ENCODE measurements around the gene STOX1.

DNA sequence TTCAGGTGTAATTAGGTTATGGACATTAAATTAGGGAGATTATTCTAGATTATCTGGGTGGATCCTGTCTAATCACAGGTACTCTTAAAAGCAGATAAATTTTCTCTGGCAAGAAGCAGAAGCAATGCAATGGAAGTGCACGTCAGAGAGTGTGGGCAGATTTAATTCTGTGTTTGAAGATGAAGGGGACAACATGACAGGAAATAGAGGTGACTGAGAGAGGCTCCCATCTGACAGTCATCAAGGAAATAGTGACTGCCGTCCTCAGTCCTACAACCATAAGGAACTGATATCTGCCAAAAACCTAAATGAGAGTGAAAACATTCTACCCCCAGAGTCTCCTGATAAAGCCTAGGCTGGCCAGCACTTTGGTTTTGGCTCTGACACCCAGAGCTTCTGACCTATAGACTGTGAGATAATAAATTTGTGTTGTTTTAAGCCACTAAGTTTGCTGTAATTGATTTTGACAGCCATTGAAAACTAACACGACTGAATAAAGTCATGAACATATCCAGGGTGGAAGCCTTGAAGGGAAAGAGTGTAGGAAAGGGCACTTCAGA lies 43.3 kb downstream of the STOX1 start:
- TF ChIP-seq, protein P1, sequence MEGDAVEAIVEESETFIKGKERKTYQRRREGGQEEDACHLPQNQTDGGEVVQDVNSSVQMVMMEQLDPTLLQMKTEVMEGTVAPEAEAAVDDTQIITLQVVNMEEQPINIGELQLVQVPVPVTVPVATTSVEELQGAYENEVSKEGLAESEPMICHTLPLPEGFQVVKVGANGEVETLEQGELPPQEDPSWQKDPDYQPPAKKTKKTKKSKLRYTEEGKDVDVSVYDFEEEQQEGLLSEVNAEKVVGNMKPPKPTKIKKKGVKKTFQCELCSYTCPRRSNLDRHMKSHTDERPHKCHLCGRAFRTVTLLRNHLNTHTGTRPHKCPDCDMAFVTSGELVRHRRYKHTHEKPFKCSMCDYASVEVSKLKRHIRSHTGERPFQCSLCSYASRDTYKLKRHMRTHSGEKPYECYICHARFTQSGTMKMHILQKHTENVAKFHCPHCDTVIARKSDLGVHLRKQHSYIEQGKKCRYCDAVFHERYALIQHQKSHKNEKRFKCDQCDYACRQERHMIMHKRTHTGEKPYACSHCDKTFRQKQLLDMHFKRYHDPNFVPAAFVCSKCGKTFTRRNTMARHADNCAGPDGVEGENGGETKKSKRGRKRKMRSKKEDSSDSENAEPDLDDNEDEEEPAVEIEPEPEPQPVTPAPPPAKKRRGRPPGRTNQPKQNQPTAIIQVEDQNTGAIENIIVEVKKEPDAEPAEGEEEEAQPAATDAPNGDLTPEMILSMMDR (conservative IDR thresholded peaks at IDR 0.05; ENCODE audit: low read depth, low read length): no peak
- no peak for TF ChIP-seq EZH2 (IDR thresholded peaks at IDR 0.05; ENCODE audit: low read length, unreplicated experiment)
- TF ChIP-seq EZH2phosphoT487 (IDR thresholded peaks at IDR 0.05; ENCODE audit: borderline replicate concordance, low read length): no peak

Measured in PC-3 (cell line).